CD4-positive, alpha-beta T cell treated with Interleukin-17A for 1 hour (primary cell): ENCODE results near the gene SPATS2.

Experiments
- DNase-seq: peaks from one replicate; pipeline ENCODE4 v3.0.0-alpha.2; 2020

SPATS2 gene

GRCh38 chr12:49336645-49337584 is 30.3 kb upstream of the SPATS2 start, which contains the start of gene C1QL4:
C1QL4 (minus strand) TSS chr12:49337188; CDS start chr12:49336477, 711 bp downstream.
- peak; percentile 89 for DNase-seq

- no peak for DNase-seq
Observed at GRCh38 chr12:49338830-49339463, 28.3 kb upstream of the SPATS2 start.

- no peak for DNase-seq
Observed at GRCh38 chr12:49339464-49339861, 27.8 kb upstream of the SPATS2 start.

- no peak for DNase-seq
Observed at GRCh38 chr12:49340095-49340870, 27.0 kb upstream of the SPATS2 start.

- DNase-seq, result no peak
Observed at GRCh38 chr12:49340971-49341776, 26.1 kb upstream of the SPATS2 start.

- no peak for DNase-seq
Observed at GRCh38 chr12:49341777-49342065, 25.5 kb upstream of the SPATS2 start.

GRCh38 chr12:49342066-49342913 is 25.0 kb upstream of the SPATS2 start:
- DNase-seq, result peak; percentile 81

- no peak for DNase-seq
Observed at GRCh38 chr12:49342914-49343731, 24.1 kb upstream of the SPATS2 start.

- no peak for DNase-seq
Observed at GRCh38 chr12:49344486-49345050, 22.7 kb upstream of the SPATS2 start.

GRCh38 chr12:49345051-49345824 is 22.0 kb upstream of the SPATS2 start:
- DNase-seq, result no peak

GRCh38 chr12:49345825-49346658 is 21.2 kb upstream of the SPATS2 start:
- DNase-seq, result no peak

GRCh38 chr12:49346659-49347310 is 20.5 kb upstream of the SPATS2 start, which contains the start of gene DNAJC22:
DNAJC22 (plus strand) TSS chr12:49346888; CDS start chr12:49348873, 1,985 bp downstream.
- DNase-seq, result no peak

GRCh38 chr12:49347311-49348193 is 19.7 kb upstream of the SPATS2 start:
- DNase-seq, result peak; percentile 80

GRCh38 chr12:49348781-49349180 is 18.5 kb upstream of the SPATS2 start:
- DNase-seq, result no peak

- no peak for DNase-seq
Observed at GRCh38 chr12:49349266-49349665, 18.0 kb upstream of the SPATS2 start.

- no peak for DNase-seq
Observed at GRCh38 chr12:49352351-49352750, 14.9 kb upstream of the SPATS2 start.

- DNase-seq, result no peak
Observed at GRCh38 chr12:49355913-49356312, 11.3 kb upstream of the SPATS2 start.
